GM12874 (cell line): Measurements from ENCODE around the gene DHFR2.

Experiments
- TF ChIP-seq, protein P1 (sequence below): IDR thresholded peaks from 2 replicates; pipeline ENCODE4 v1.5.1; 2011; ENCODE audit warnings: low read depth, mild to moderate bottlenecking, control low read depth, low read length, moderate library complexity; ENCODE audit not compliant: insufficient read depth

DHFR2 gene

GRCh38 chr3:94012185-94012584, 50.5 kb downstream of the DHFR2 start:
- TF ChIP-seq, protein P1, sequence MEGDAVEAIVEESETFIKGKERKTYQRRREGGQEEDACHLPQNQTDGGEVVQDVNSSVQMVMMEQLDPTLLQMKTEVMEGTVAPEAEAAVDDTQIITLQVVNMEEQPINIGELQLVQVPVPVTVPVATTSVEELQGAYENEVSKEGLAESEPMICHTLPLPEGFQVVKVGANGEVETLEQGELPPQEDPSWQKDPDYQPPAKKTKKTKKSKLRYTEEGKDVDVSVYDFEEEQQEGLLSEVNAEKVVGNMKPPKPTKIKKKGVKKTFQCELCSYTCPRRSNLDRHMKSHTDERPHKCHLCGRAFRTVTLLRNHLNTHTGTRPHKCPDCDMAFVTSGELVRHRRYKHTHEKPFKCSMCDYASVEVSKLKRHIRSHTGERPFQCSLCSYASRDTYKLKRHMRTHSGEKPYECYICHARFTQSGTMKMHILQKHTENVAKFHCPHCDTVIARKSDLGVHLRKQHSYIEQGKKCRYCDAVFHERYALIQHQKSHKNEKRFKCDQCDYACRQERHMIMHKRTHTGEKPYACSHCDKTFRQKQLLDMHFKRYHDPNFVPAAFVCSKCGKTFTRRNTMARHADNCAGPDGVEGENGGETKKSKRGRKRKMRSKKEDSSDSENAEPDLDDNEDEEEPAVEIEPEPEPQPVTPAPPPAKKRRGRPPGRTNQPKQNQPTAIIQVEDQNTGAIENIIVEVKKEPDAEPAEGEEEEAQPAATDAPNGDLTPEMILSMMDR = no peak

- TF ChIP-seq, protein P1 = no peak
Observed at GRCh38 chr3:94011233-94011711, 51.4 kb downstream of the DHFR2 start.

GRCh38 chr3:94009608-94010007, 53.1 kb downstream of the DHFR2 start:
- TF ChIP-seq, protein P1 = no peak

GRCh38 chr3:94008253-94008652, 54.5 kb downstream of the DHFR2 start:
- TF ChIP-seq, protein P1 = no peak
